ENCODE measurements around the gene CTDSP2.
"Not testable (repeated sequence)": the region's sequence is repeated elsewhere in the genome, so short reads cannot be mapped to it uniquely, and the experiment has no call there.

Gene CTDSP2

GRCh38 chr12:57836442-57837375 lies 9.8 kb downstream of the CTDSP2 start:
- DNase-seq (ENCODE audit: low read depth in 3 of 3, low spot score in 1 of 3), result no peak

GRCh38 chr12:57835366-57836288 lies 10.9 kb downstream of the CTDSP2 start:
- no peak for DNase-seq (ENCODE audit: low read depth in 3 of 3, low spot score in 1 of 3)

- DNase-seq (ENCODE audit: low read depth in 3 of 3, low spot score in 1 of 3), result no peak
Measured at GRCh38 chr12:57834086-57834876, 12.2 kb downstream of the CTDSP2 start.

GRCh38 chr12:57833672-57834071 lies 12.9 kb downstream of the CTDSP2 start:
- no peak for DNase-seq (ENCODE audit: low read depth in 3 of 3, low spot score in 1 of 3)

GRCh38 chr12:57832966-57833365 lies 13.6 kb downstream of the CTDSP2 start:
- DNase-seq (ENCODE audit: low read depth in 3 of 3, low spot score in 1 of 3), result no peak

GRCh38 chr12:57830393-57830792 lies 16.1 kb downstream of the CTDSP2 start:
- DNase-seq (ENCODE audit: low read depth in 3 of 3, low spot score in 1 of 3), result no peak

- no peak for DNase-seq (ENCODE audit: low read depth in 3 of 3, low spot score in 1 of 3)
Measured at GRCh38 chr12:57829025-57829777, 17.3 kb downstream of the CTDSP2 start.

- DNase-seq (ENCODE audit: low read depth in 3 of 3, low spot score in 1 of 3), result no peak
Measured at GRCh38 chr12:57826966-57827365, 19.6 kb downstream of the CTDSP2 start.

- DNase-seq (ENCODE audit: low read depth in 3 of 3, low spot score in 1 of 3), result no peak
Measured at GRCh38 chr12:57826400-57826799, 20.1 kb downstream of the CTDSP2 start.

GRCh38 chr12:57825451-57825850 lies 21.1 kb downstream of the CTDSP2 start:
- DNase-seq (ENCODE audit: low read depth in 3 of 3, low spot score in 1 of 3), result no peak

GRCh38 chr12:57823908-57824640 lies 22.5 kb downstream of the CTDSP2 start:
- no peak for DNase-seq (ENCODE audit: low read depth in 3 of 3, low spot score in 1 of 3)

GRCh38 chr12:57823131-57823907 lies 23.2 kb downstream of the CTDSP2 start:
- DNase-seq (ENCODE audit: low read depth in 3 of 3, low spot score in 1 of 3), result no peak

- no peak for DNase-seq (ENCODE audit: low read depth in 3 of 3, low spot score in 1 of 3)
Measured at GRCh38 chr12:57822392-57823130, 24.0 kb downstream of the CTDSP2 start.

- DNase-seq (ENCODE audit: low read depth in 3 of 3, low spot score in 1 of 3), result no peak
Measured at GRCh38 chr12:57821474-57822214, 24.9 kb downstream of the CTDSP2 start.

GRCh38 chr12:57821015-57821414 lies 25.5 kb downstream of the CTDSP2 start:
- DNase-seq (ENCODE audit: low read depth in 3 of 3, low spot score in 1 of 3), result not testable (repeated sequence)

- DNase-seq (ENCODE audit: low read depth in 3 of 3, low spot score in 1 of 3), result not testable (repeated sequence)
Measured at GRCh38 chr12:57820119-57820518, 26.4 kb downstream of the CTDSP2 start.

GRCh38 chr12:57817990-57818331 lies 28.6 kb downstream of the CTDSP2 start:
- not testable (repeated sequence) for DNase-seq (ENCODE audit: low read depth in 3 of 3, low spot score in 1 of 3)

All from stimulated activated CD4-positive, alpha-beta T cell treated with anti-CD3 and anti-CD28 coated beads, TNF-alpha, amount 100 ng/mL, for 1 hour (primary cell).